HG03432 (cell line): ENCODE data around the gene ACTN2.

Source experiments
- ATAC-seq: cut with Tn5 transposase; IDR thresholded peaks from one replicate; pipeline ENCODE4 v1.9.1; 2021; ENCODE audit warnings: mild to moderate bottlenecking, moderate library complexity; ENCODE audit not compliant: unreplicated experiment

ACTN2 gene

DNA sequence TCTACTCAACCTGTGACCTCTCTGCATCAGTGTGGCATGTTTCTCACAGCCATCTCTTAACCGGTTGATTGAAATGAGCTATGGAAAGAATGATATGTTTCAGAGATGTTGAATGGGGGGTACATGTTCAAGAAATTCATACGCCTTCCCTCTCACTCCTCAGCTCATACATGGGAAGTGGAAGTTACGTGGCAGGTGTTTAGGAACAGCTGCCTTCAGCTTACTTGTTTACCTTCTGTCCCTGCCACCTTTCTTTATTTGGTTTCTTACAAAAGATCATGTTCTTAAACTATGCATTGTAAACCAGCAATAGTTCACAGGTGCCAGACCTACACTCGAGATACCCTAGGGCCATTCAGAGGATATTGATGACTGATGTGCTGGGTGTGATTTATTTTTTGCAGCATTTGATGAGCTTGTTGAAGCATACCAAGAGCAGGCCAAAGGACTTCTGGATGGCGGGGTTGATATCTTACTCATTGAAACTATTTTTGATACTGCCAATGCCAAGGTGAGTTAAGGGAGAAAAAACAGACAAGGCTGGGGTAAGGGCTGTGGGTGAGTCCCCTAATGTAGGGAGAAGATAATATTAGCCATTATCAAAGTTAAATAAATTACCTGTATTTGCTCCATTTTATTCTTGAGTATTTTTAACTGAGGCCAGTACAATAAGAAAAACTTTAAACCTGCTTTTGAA is 126.2 kb downstream of the ACTN2 start:
- no peak for ATAC-seq
